ENCODE results near the gene AMBRA1. TPM values are rescaled to one million over a fixed set of nuclear protein-coding genes. Genes with fewer than 3 reads are reported as not detected.

AMBRA1 gene
- total and polyA plus RNA-seq, 2 of the 8 experiments (the other 6 are each of a cell fraction or from before 2014, with no cell fraction given) = 14.2 to 37.4 TPM

DNA sequence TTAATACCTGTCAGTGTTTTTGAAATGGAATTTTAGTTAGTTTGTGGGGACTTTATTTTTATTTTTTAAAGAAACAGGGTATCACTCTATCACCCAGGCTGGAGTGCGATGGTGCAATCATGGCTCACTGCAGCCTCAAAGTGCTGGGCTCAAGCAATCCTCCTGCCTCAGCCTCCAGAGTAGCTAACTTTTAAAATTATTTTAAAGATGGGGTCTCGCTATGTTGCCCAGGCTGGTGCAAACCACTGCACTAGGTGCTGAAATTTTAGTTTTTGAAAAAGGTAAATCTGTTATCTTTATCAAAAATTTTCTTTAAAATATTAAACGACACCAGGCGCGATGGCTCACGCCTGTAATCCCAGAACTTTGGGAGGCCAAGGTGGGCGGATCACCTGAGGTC, 42.6 kb downstream of the AMBRA1 start (continued):
- TF ChIP-seq, protein P1, sequence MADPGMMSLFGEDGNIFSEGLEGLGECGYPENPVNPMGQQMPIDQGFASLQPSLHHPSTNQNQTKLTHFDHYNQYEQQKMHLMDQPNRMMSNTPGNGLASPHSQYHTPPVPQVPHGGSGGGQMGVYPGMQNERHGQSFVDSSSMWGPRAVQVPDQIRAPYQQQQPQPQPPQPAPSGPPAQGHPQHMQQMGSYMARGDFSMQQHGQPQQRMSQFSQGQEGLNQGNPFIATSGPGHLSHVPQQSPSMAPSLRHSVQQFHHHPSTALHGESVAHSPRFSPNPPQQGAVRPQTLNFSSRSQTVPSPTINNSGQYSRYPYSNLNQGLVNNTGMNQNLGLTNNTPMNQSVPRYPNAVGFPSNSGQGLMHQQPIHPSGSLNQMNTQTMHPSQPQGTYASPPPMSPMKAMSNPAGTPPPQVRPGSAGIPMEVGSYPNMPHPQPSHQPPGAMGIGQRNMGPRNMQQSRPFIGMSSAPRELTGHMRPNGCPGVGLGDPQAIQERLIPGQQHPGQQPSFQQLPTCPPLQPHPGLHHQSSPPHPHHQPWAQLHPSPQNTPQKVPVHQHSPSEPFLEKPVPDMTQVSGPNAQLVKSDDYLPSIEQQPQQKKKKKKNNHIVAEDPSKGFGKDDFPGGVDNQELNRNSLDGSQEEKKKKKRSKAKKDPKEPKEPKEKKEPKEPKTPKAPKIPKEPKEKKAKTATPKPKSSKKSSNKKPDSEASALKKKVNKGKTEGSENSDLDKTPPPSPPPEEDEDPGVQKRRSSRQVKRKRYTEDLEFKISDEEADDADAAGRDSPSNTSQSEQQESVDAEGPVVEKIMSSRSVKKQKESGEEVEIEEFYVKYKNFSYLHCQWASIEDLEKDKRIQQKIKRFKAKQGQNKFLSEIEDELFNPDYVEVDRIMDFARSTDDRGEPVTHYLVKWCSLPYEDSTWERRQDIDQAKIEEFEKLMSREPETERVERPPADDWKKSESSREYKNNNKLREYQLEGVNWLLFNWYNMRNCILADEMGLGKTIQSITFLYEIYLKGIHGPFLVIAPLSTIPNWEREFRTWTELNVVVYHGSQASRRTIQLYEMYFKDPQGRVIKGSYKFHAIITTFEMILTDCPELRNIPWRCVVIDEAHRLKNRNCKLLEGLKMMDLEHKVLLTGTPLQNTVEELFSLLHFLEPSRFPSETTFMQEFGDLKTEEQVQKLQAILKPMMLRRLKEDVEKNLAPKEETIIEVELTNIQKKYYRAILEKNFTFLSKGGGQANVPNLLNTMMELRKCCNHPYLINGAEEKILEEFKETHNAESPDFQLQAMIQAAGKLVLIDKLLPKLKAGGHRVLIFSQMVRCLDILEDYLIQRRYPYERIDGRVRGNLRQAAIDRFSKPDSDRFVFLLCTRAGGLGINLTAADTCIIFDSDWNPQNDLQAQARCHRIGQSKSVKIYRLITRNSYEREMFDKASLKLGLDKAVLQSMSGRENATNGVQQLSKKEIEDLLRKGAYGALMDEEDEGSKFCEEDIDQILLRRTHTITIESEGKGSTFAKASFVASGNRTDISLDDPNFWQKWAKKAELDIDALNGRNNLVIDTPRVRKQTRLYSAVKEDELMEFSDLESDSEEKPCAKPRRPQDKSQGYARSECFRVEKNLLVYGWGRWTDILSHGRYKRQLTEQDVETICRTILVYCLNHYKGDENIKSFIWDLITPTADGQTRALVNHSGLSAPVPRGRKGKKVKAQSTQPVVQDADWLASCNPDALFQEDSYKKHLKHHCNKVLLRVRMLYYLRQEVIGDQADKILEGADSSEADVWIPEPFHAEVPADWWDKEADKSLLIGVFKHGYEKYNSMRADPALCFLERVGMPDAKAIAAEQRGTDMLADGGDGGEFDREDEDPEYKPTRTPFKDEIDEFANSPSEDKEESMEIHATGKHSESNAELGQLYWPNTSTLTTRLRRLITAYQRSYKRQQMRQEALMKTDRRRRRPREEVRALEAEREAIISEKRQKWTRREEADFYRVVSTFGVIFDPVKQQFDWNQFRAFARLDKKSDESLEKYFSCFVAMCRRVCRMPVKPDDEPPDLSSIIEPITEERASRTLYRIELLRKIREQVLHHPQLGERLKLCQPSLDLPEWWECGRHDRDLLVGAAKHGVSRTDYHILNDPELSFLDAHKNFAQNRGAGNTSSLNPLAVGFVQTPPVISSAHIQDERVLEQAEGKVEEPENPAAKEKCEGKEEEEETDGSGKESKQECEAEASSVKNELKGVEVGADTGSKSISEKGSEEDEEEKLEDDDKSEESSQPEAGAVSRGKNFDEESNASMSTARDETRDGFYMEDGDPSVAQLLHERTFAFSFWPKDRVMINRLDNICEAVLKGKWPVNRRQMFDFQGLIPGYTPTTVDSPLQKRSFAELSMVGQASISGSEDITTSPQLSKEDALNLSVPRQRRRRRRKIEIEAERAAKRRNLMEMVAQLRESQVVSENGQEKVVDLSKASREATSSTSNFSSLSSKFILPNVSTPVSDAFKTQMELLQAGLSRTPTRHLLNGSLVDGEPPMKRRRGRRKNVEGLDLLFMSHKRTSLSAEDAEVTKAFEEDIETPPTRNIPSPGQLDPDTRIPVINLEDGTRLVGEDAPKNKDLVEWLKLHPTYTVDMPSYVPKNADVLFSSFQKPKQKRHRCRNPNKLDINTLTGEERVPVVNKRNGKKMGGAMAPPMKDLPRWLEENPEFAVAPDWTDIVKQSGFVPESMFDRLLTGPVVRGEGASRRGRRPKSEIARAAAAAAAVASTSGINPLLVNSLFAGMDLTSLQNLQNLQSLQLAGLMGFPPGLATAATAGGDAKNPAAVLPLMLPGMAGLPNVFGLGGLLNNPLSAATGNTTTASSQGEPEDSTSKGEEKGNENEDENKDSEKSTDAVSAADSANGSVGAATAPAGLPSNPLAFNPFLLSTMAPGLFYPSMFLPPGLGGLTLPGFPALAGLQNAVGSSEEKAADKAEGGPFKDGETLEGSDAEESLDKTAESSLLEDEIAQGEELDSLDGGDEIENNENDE (IDR thresholded peaks at IDR 0.05; ENCODE audit: insufficient replicate concordance, low read length) = no peak
- no peak for TF ChIP-seq SP4 (IDR thresholded peaks at IDR 0.05; ENCODE audit: low read length)
- no peak for TF ChIP-seq SUZ12 (IDR thresholded peaks at IDR 0.05; ENCODE audit: low read length)
- no peak for TF ChIP-seq EGR1 (IDR thresholded peaks at IDR 0.05; ENCODE audit: borderline replicate concordance, low read depth, low read length)
- TF ChIP-seq JUND (IDR thresholded peaks at IDR 0.05; ENCODE audit: low read length) = no peak
- TF ChIP-seq TEAD4 (IDR thresholded peaks at IDR 0.05; ENCODE audit: low read depth, low read length) = no peak
- TF ChIP-seq BRCA1 (IDR thresholded peaks at IDR 0.05; ENCODE audit: low read depth, low read length) = no peak
- TF ChIP-seq SAP30 (IDR thresholded peaks at IDR 0.05; ENCODE audit: insufficient read depth, insufficient replicate concordance, low read length) = no peak

All from H1 (cell line).